Spleen (tissue), 11 donors: Measurements from ENCODE around the gene NDRG3. TPM values are rescaled to one million over a fixed set of nuclear protein-coding genes. Genes with fewer than 3 reads are reported as not detected.
A peak's percentile ranks its signal among the peaks of the same experiment; 100 is the strongest.

Source experiments
- DNase-seq: peaks from one replicate; pipeline ENCODE4 v3.0.0-alpha.2; 2020
- H3K27ac ChIP-seq, 8 donors: fragments of 200-600 bp; sonication (generic) in 7 of 8; 1 replicate in 4 of 8; 2 replicates in 4 of 8; pipeline versions ENCODE4 v1.5.0 to v1.8.0; 2016 to 2021; ENCODE audit warnings: inconsistent platforms in 4 of 8, mild to moderate bottlenecking in 4 of 8, moderate library complexity in 1 of 8
- H3K27me3 ChIP-seq, 7 donors: fragments of 200-600 bp; sonication (generic) in 6 of 7; replicated peaks in 1 of 7; 1 replicate in 4 of 7; 2 replicates in 3 of 7; pipeline versions ENCODE4 v1.5.0 to v1.8.0; 2016 to 2021; ENCODE audit warnings: inconsistent platforms in 3 of 7, mild to moderate bottlenecking in 1 of 7
- H3K36me3 ChIP-seq, 6 donors: fragments of 200-600 bp; sonication (generic) in 5 of 6; 1 replicate in 4 of 6; 2 replicates in 2 of 6; pipeline versions ENCODE4 v1.5.0 to v1.8.0; 2016 to 2021; ENCODE audit warnings: inconsistent platforms in 2 of 6
- H3K4me1 ChIP-seq, 6 donors: fragments of 200-600 bp; sonication (generic) in 5 of 6; 1 replicate in 3 of 6; 2 replicates in 3 of 6; pipeline versions ENCODE4 v1.5.0 to v1.8.0; 2016 to 2021; ENCODE audit warnings: inconsistent platforms in 3 of 6
- H3K4me3 ChIP-seq, 8 donors: fragments of 200-600 bp; sonication (generic) in 7 of 8; 1 replicate in 4 of 8; 2 replicates in 4 of 8; pipeline versions ENCODE4 v1.5.0 to v1.8.0; 2016 to 2021; ENCODE audit warnings: inconsistent platforms in 4 of 8, mild to moderate bottlenecking in 4 of 8, moderate library complexity in 2 of 8
- H3K9me3 ChIP-seq, 8 donors: fragments of 200-600 bp; sonication (generic) in 7 of 8; 1 replicate in 4 of 8; 2 replicates in 4 of 8; pipeline versions ENCODE4 v1.5.0 to v1.8.0; 2016 to 2021; ENCODE audit warnings: inconsistent platforms in 4 of 8
- CTCF ChIP-seq, 11 experiments: fragments of 200-600 bp in 7 of 11; fragments of 450-650 bp in 4 of 11; sonication (generic) in 4 of 11; IDR thresholded peaks in 8 of 11; conservative IDR thresholded peaks in 3 of 11; 1 replicate in 7 of 11; 2 replicates in 4 of 11; pipeline versions ENCODE4 v1.4.0 to v1.8.0; 2016 to 2021; ENCODE audit warnings: antibody characterized with exemption in 11 of 11, inconsistent platforms in 4 of 11, mild to moderate bottlenecking in 1 of 11
- POLR2A ChIP-seq, 3 donors: fragments of 450-650 bp; IDR thresholded peaks; one replicate each; pipeline ENCODE4 v1.5.1; 2017; ENCODE audit warnings: antibody characterized with exemption in 3 of 3, mild to moderate bottlenecking in 1 of 3
- POLR2AphosphoS5 ChIP-seq, 3 donors: sonication (generic); formaldehyde crosslinking; IDR thresholded peaks; one replicate each; pipeline ENCODE4 v1.5.1; 2017; ENCODE audit warnings: antibody characterized with exemption in 3 of 3
- WGBS, 5 donors: extraction: QIAGEN DNeasy Blood & Tissue Kit in 3 of 5; methylation state at CpG; one replicate each; pipeline versions ENCODE4 v1.1.5 to v1.1.7; 2013 to 2018; 5-methylcytosine and 5-hydroxymethylcytosine counted together
- intact Hi-C: fragments of 100-400 bp; cut with DNase I; formaldehyde crosslinking; loops from one replicate; pipeline ENCODE4 v1.15.0; 2023; ENCODE audit warnings: low total_unique reads
- polyA plus RNA-seq, 3 donors: library from polyadenylated mRNA; stranded (reverse); fragments of 200-250 nt; gene quantifications; one replicate each; pipeline ENCODE4 v1.2.1, GENCODE V29; 2013
- total RNA-seq, 7 donors: library from RNA; depleted of rRNA in 3 of 7; stranded (reverse); fragments of >200 nt in 3 of 7; fragmentation: NEBNext Ultra II Directional in 4 of 7; extraction: Animal tissue kit (Norgen Biotek cat#: 25700) in 4 of 7; gene quantifications; one replicate each; pipeline versions ENCODE4 v1.1.0 to v1.2.1, GENCODE V29; 2016 to 2021
- donor health status: healthy with polysubstance abuse.
- donor health status: DM: no; HTN: no; CAD: no; lungs with moderate emphysema.
- donor health status: DM: no; HTN: no; CAD: no.
- donor health status: Bipolar disorder and iron deficiency.
- donor health status: healthy.
- donor health status: DM: no; HTN: no; CAD: no.
- donor health status: DM: yes; HTN: yes; CAD: no.

The NDRG3 gene
- total and polyA plus RNA-seq, 10 donors = 15.5 to 32.0 (median 27.1) TPM

DNA sequence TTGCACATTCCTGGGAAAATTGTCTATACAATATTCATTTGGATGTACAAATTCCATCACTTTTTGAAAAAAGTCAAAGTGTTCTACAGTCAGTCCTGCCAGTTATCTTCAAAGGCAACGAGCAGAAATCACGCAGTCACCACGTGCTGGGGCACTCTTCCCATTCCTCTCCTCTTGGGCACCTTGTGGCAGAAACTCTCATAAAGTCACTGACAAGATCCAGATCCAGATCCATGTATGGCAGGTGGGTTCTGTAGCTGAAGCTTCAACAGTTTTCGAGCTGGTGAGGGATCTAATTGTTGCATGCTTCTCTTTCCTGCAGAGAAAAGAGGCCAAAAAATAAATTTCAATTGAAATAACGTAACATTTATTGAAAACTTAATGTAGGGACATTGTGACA is 6.7 kb upstream of the NDRG3 start:
- no peak for DNase-seq
- TF ChIP-seq POLR2A (IDR thresholded peaks at IDR 0.05) = no peak
- TF ChIP-seq POLR2AphosphoS5 (IDR thresholded peaks at IDR 0.05) = no peak
- TF ChIP-seq CTCF (IDR thresholded peaks at IDR 0.05 in 8 of 11, conservative IDR thresholded peaks at IDR 0.05 in 3 of 11) = no peak
- Histone ChIP-seq H3K27ac (no peak overlapping the region), H3K36me3 (peaks cover 3 to 73% (median 22%) of the 10 kb centered on the region in 6 donors), H3K27me3 (no peaks in the 10 kb centered on the region), H3K4me1 (peaks cover 7 to 33% (median 26%) of the 10 kb centered on the region in 6 donors), H3K9me3 (no peaks in the 10 kb centered on the region), H3K4me3 (no peak overlapping the region)
- WGBS, 5 donors = 93 to 96% (median 96%) methylated on average over 5 of the region's 5 CpGs
- intact Hi-C loops = loop anchor here (10.0 kb wide), 1 partner anchor 138 kb away; no protein-coding TSS in a partner anchor

DNA sequence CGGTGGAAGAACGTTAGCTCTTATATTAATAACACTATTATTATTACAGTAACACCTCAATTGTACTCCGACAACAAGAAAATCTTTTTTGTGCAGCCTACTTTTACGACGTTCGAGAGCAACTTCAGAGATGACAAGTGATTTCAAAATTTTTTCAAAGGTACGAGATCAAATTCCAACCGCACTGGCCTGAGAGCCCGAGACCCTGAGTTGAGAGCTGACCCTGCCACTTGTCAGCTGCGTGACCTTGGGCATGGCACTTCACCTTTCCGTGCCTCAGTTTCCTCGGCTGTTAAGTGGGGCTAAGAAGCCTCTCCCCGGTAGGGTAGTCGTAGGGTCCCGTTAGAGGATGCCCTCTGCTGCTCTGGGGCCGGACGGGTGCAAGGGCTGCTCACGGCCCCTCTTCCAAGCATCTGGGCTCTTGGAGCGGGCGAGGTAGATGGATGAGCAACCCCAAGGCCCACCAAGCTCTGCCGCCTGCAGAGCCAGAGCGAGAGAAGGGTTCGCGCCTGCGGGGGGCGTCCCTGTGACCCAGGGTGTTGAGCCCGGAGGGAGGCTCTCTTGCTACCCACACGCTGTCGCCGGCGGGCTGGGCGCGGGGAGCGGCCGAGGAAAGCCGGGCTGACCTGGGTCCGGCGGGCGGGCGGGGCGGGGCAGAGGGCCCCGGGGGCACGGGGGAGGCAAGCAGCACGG is 510 bp downstream of the NDRG3 start:
- H3K4me1 ChIP-seq = peaks cover 8 to 26% (median 19%) of the 10 kb centered on the region in 6 donors
- no peaks in the 10 kb centered on the region for H3K9me3 ChIP-seq
- DNase-seq = no peak
- H3K36me3 ChIP-seq = peaks cover 0 to 4% (median 0%) of the 10 kb centered on the region in 6 donors
- intact Hi-C loops = no loop called here
- H3K27me3 ChIP-seq = no peaks in the 10 kb centered on the region
- 5 to 16% (median 10%) methylated on average over 27 to 44 of the region's 44 CpGs for WGBS, 5 donors
- no peak for TF ChIP-seq POLR2AphosphoS5 (IDR thresholded peaks at IDR 0.05)
- no peak for TF ChIP-seq CTCF (IDR thresholded peaks at IDR 0.05 in 8 of 11, conservative IDR thresholded peaks at IDR 0.05 in 3 of 11)
- no peak for TF ChIP-seq POLR2A (IDR thresholded peaks at IDR 0.05)
- H3K27ac ChIP-seq = peak overlapping the region in 6 of 8 donors; percentile 25 to 86 (median 80)
- H3K4me3 ChIP-seq = peak overlapping the region; percentile 53 to 98 (median 84)

- Histone ChIP-seq H3K27me3 (no peaks in the 10 kb centered on the region), H3K9me3 (no peaks in the 10 kb centered on the region), H3K36me3 (no peaks in the 10 kb centered on the region), H3K4me1 (peaks cover 8 to 26% (median 19%) of the 10 kb centered on the region in 6 donors), H3K4me3 (peak overlapping the region in 7 of 8 donors; percentile 68 to 98 (median 86)), H3K27ac (peak overlapping the region in 1 of 8 donors; percentile 86)
- TF ChIP-seq POLR2AphosphoS5 (IDR thresholded peaks at IDR 0.05) (no peak), POLR2A (IDR thresholded peaks at IDR 0.05) (no peak), CTCF (IDR thresholded peaks at IDR 0.05 in 8 of 11, conservative IDR thresholded peaks at IDR 0.05 in 3 of 11) (no peak)
- no peak for DNase-seq
- 28 to 50% (median 49%) methylated on average over 5 to 8 of the region's 8 CpGs for WGBS, 5 donors
- intact Hi-C loops = no loop called here
Measured at GRCh38 chr20:36744764-36745191, 1.1 kb downstream of the NDRG3 start.

GRCh38 chr20:36744243-36744642 is 1.6 kb downstream of the NDRG3 start:
- H3K4me3 ChIP-seq = no peak overlapping the region
- TF ChIP-seq CTCF (IDR thresholded peaks at IDR 0.05 in 8 of 11, conservative IDR thresholded peaks at IDR 0.05 in 3 of 11) = no peak
- TF ChIP-seq POLR2A (IDR thresholded peaks at IDR 0.05) = no peak
- no peak for TF ChIP-seq POLR2AphosphoS5 (IDR thresholded peaks at IDR 0.05)
- DNase-seq = no peak
- no peaks in the 10 kb centered on the region for H3K9me3 ChIP-seq
- no peak overlapping the region for H3K27ac ChIP-seq
- no peaks in the 10 kb centered on the region for H3K36me3 ChIP-seq
- intact Hi-C loops = no loop called here
- peaks cover 8 to 26% (median 19%) of the 10 kb centered on the region in 6 donors for H3K4me1 ChIP-seq
- 71 to 90% (median 80%) methylated on average over 4 of the region's 4 CpGs for WGBS, 5 donors
- H3K27me3 ChIP-seq = no peaks in the 10 kb centered on the region
